ENCODE results near the gene NRGN. TPM values are rescaled to one million over a fixed set of nuclear protein-coding genes. Genes with fewer than 3 reads are reported as not detected.
"Not testable (repeated sequence)": the region's sequence is repeated elsewhere in the genome, so short reads cannot be mapped to it uniquely, and the experiment has no call there.

Gene NRGN
- total RNA-seq, 2 donors from 2014 or later: 2.2 to 2.8 TPM

DNA sequence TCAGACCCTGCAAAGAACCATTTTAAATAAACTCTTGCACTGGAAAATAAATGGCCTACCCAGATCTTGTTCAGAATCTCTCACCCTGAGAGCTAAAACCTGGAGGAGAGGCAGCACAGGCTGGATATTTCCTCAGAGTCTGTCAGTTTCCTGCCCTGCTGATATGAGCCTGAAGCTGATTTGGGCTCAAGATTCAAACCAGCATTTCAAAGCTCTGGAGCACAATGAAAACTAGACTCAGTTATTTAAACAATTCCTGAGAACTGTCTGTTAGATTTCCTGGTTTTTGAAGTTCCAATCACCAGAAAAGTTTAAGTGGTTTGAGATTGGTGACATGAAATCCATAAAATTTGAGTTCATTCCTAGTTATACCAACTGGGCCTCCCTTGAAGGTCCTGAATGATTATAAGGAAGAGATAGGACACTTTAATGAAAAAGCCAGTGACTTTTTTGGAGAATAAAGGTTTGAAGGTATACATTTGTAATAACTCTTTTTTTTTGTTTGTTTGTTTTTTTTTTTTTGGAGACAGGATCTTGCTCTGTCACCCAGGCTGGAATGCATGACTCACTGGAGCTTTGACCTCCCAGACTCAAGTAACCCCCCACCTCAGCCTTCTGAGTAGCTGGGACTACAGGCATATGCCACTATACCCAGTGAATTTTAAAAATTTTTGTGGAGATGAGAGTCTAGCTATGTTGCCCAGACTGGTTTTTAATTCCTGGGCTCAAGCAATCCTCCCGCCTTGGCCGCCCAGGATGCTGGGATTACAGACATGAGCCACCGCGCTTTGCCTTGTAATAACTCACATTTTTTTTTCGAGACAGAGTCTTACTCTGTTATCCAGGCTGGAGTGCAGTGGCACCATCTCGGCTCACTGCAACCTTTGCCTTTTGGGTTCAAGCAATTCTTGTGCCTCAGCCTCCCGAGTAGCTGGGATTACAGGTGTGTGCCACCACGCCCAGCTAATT, 30.3 kb downstream of the NRGN start:
- TF ChIP-seq, protein P1, sequence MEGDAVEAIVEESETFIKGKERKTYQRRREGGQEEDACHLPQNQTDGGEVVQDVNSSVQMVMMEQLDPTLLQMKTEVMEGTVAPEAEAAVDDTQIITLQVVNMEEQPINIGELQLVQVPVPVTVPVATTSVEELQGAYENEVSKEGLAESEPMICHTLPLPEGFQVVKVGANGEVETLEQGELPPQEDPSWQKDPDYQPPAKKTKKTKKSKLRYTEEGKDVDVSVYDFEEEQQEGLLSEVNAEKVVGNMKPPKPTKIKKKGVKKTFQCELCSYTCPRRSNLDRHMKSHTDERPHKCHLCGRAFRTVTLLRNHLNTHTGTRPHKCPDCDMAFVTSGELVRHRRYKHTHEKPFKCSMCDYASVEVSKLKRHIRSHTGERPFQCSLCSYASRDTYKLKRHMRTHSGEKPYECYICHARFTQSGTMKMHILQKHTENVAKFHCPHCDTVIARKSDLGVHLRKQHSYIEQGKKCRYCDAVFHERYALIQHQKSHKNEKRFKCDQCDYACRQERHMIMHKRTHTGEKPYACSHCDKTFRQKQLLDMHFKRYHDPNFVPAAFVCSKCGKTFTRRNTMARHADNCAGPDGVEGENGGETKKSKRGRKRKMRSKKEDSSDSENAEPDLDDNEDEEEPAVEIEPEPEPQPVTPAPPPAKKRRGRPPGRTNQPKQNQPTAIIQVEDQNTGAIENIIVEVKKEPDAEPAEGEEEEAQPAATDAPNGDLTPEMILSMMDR (IDR thresholded peaks at IDR 0.05): no peak
- H3K4me3 ChIP-seq: no peak overlapping the region
- no peaks in the 10 kb centered on the region for H3K27me3 ChIP-seq
- H3K4me1 ChIP-seq: no peaks in the 10 kb centered on the region
- H3K9me3 ChIP-seq: no peaks in the 10 kb centered on the region
- no peak for DNase-seq (ENCODE audit: low spot score)
- no peak overlapping the region for H3K27ac ChIP-seq
- peaks cover 34% of the 10 kb centered on the region for H3K36me3 ChIP-seq

DNA sequence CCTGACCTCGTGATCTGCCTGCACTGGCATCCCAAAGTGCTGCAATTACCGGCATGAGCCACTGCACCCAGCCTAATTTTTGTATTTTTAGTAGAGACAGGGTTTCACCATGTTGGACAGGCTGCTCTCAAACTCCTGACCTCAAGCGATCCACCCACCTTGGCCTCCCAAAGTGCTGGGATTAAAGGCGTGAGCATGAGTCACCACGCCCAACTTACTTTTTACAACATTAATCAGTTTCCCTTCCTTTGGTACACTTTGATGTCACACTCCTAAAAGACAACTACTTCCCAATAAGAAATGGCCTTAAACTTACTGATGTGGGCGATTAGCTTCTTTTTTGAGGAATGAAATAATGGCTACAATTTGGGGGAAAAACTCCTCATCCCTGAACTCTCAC, 31.2 kb downstream of the NRGN start:
- not testable (repeated sequence) for H3K9me3 ChIP-seq; DNase-seq (ENCODE audit: low spot score); H3K27ac ChIP-seq; H3K4me3 ChIP-seq; H3K27me3 ChIP-seq; H3K4me1 ChIP-seq
- peaks cover 34% of the 10 kb centered on the region for H3K36me3 ChIP-seq

DNA sequence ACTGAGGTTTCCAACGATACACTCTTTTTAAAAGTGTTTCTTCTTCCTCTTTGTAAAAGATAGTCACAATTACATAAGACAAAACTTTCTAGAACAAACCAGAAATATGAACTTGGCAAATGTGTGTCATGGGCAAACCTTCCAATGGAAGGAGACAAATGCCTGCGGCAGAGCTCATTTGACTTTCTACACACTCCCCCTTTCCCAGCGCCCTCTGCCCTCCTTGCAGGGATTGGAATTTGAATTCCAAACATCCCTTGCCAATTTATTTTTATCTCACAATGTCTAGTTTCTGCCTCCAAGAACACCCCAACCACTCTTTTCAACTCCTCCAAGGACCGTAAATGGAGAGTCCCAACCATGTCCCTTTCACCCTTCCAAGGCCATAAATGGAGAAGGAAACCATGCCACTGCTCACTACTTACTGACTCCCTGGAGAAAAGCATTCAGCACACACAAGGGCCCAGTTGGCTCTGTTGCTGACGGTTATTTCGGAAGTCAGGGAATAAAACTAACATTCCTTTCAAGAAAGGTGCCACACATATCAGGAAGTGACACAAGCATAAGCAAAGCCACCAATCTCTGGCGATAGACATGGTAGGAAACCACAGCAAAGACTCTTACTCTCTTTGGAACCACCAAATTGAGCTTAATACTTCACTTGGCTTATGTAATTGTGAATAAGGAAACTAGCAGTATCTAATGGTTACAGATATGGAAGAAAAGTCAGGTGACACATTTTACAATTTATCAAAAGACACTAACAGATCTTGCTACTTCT, 37.3 kb downstream of the NRGN start:
- Histone ChIP-seq H3K4me1 (no peaks in the 10 kb centered on the region), H3K27ac (no peak overlapping the region), H3K36me3 (peaks cover 8% of the 10 kb centered on the region), H3K9me3 (no peaks in the 10 kb centered on the region), H3K27me3 (no peaks in the 10 kb centered on the region), H3K4me3 (no peak overlapping the region)
- DNase-seq (ENCODE audit: low spot score): no peak
- TF ChIP-seq, protein P1 (IDR thresholded peaks at IDR 0.05): no peak

- no peak for DNase-seq (ENCODE audit: low spot score)
- Histone ChIP-seq H3K9me3 (no peaks in the 10 kb centered on the region), H3K4me1 (no peaks in the 10 kb centered on the region), H3K27ac (no peak overlapping the region), H3K27me3 (no peaks in the 10 kb centered on the region), H3K36me3 (no peaks in the 10 kb centered on the region), H3K4me3 (no peak overlapping the region)
- TF ChIP-seq, protein P1 (IDR thresholded peaks at IDR 0.05): no peak
Observed at GRCh38 chr11:124778281-124778680, 38.5 kb downstream of the NRGN start.

DNA sequence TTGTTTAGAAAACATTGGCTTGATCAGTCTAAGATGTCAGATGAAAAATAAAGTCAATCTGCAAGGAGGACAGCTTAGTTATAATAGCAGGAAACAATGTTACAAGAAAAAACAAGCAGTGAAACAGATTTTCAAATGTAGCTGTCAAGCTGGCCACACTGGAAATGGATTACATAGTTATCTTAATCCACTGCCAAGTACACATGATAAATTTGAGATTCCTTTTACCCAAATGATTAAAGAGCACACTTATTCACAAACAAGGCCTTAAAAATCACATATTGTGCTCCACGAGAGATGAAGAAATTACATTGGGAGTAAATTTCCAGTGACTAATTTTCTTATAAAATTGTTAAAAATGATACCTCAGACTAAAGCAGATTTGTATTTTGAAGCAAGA, 39.8 kb downstream of the NRGN start:
- Histone ChIP-seq H3K4me1 (no peaks in the 10 kb centered on the region), H3K9me3 (no peaks in the 10 kb centered on the region), H3K36me3 (no peaks in the 10 kb centered on the region), H3K27ac (no peak overlapping the region), H3K4me3 (no peak overlapping the region), H3K27me3 (no peaks in the 10 kb centered on the region)
- TF ChIP-seq, protein P1 (IDR thresholded peaks at IDR 0.05): no peak
- DNase-seq (ENCODE audit: low spot score): no peak

- TF ChIP-seq, protein P1 (IDR thresholded peaks at IDR 0.05): no peak
- H3K27ac ChIP-seq: no peak overlapping the region
- H3K4me3 ChIP-seq: no peak overlapping the region
- H3K27me3 ChIP-seq: no peaks in the 10 kb centered on the region
- no peaks in the 10 kb centered on the region for H3K4me1 ChIP-seq
- H3K36me3 ChIP-seq: no peaks in the 10 kb centered on the region
- no peak for DNase-seq (ENCODE audit: low spot score)
- H3K9me3 ChIP-seq: no peaks in the 10 kb centered on the region
Observed at GRCh38 chr11:124783002-124783401, 43.3 kb downstream of the NRGN start.
